Esophagus (tissue), 2 donors: ENCODE results near the gene UBE2D2. TPM values are rescaled to one million over a fixed set of nuclear protein-coding genes. Genes with fewer than 3 reads are reported as not detected.
A peak's percentile ranks its signal among the peaks of the same experiment; 100 is the strongest.

ENCODE experiments used
- H3K27ac ChIP-seq, 2 donors: one replicate each; pipeline ENCODE4 v1.5.1; 2013; ENCODE audit warnings: low read depth in 2 of 2, mild to moderate bottlenecking in 2 of 2, inconsistent platforms in 1 of 2, low read length in 1 of 2, moderate library complexity in 1 of 2
- H3K27me3 ChIP-seq, 2 donors: one replicate each; pipeline ENCODE4 v1.6.1; 2013; ENCODE audit warnings: low read length in 2 of 2, control low read depth in 1 of 2, mild to moderate bottlenecking in 1 of 2; ENCODE audit not compliant: insufficient read depth in 2 of 2, control insufficient read depth in 1 of 2
- H3K36me3 ChIP-seq, 2 donors: one replicate each; pipeline ENCODE4 v1.6.1; 2013; ENCODE audit warnings: low read length in 1 of 2; ENCODE audit not compliant: control insufficient read depth in 2 of 2, insufficient read depth in 2 of 2
- H3K4me1 ChIP-seq, 2 donors: one replicate each; pipeline ENCODE4 v1.6.1; 2013; ENCODE audit warnings: low read length in 1 of 2; ENCODE audit not compliant: control insufficient read depth in 2 of 2, insufficient read depth in 2 of 2
- H3K4me3 ChIP-seq, 2 donors: one replicate each; pipeline ENCODE4 v1.5.1; 2013; ENCODE audit warnings: low read length in 2 of 2, mild to moderate bottlenecking in 2 of 2, low read depth in 1 of 2, moderate library complexity in 1 of 2
- H3K9me3 ChIP-seq, 2 donors: one replicate each; pipeline ENCODE4 v1.6.1; 2013; ENCODE audit warnings: mild to moderate bottlenecking in 2 of 2, low read depth in 1 of 2, low read length in 1 of 2, moderate library complexity in 1 of 2; ENCODE audit not compliant: control insufficient read depth in 2 of 2, insufficient read depth in 1 of 2
- WGBS, 2 donors: extraction: QIAGEN DNeasy Blood & Tissue Kit; methylation state at CpG; one replicate each; pipeline ENCODE4 v1.1.7; 2013; 5-methylcytosine and 5-hydroxymethylcytosine counted together
- polyA plus RNA-seq, 2 donors: library from polyadenylated mRNA; stranded (reverse); fragments of 200-250 nt; gene quantifications; one replicate each; pipeline ENCODE4 v1.2.3, GENCODE V29; 2013
- donor health status: healthy with polysubstance abuse.
- donor health status: Bipolar disorder and iron deficiency.

Gene UBE2D2
- polyA plus RNA-seq, 2 donors: 43.4 to 76.9 TPM

DNA sequence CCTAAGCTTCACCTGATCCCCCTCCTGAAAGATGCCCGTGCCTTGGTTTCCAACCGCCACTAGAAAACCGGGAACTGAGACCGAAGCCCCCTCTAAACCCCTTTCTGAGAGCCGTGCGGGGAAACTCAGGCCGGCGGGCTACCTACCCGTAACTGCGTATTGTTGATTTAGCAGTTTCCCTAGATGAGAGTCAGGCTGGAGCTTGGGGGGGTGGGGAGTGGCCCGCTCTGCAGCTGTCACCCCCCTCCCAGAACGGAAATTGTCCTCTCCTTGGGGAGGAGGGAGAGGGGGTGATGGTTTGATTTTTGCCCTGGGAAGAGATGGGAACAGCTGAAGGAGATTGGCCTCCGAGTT is 89.5 kb downstream of the UBE2D2 start:
- Histone ChIP-seq H3K9me3 (no peaks in the 10 kb centered on the region), H3K27me3 (peaks cover 0 to 3% of the 10 kb centered on the region in 2 donors), H3K36me3 (no peaks in the 10 kb centered on the region), H3K27ac (peak overlapping the region; percentile 76 to 86), H3K4me1 (peaks cover under 1 to 20% of the 10 kb centered on the region in 2 donors), H3K4me3 (peak overlapping the region; percentile 65 to 74)
- WGBS, 2 donors: 22 to 45% methylated on average over 13 of the region's 13 CpGs

- Histone ChIP-seq H3K36me3 (no peaks in the 10 kb centered on the region), H3K4me1 (peaks cover 6 to 24% of the 10 kb centered on the region in 2 donors), H3K27me3 (peaks cover 0 to 3% of the 10 kb centered on the region in 2 donors), H3K27ac (peak overlapping the region; percentile 76 to 86), H3K4me3 (peak overlapping the region; percentile 65 to 74), H3K9me3 (no peaks in the 10 kb centered on the region)
- WGBS, 2 donors: 42 to 48% methylated on average over 14 of the region's 14 CpGs
Observed at GRCh38 chr5:139651043-139651834, 90.1 kb downstream of the UBE2D2 start.

DNA sequence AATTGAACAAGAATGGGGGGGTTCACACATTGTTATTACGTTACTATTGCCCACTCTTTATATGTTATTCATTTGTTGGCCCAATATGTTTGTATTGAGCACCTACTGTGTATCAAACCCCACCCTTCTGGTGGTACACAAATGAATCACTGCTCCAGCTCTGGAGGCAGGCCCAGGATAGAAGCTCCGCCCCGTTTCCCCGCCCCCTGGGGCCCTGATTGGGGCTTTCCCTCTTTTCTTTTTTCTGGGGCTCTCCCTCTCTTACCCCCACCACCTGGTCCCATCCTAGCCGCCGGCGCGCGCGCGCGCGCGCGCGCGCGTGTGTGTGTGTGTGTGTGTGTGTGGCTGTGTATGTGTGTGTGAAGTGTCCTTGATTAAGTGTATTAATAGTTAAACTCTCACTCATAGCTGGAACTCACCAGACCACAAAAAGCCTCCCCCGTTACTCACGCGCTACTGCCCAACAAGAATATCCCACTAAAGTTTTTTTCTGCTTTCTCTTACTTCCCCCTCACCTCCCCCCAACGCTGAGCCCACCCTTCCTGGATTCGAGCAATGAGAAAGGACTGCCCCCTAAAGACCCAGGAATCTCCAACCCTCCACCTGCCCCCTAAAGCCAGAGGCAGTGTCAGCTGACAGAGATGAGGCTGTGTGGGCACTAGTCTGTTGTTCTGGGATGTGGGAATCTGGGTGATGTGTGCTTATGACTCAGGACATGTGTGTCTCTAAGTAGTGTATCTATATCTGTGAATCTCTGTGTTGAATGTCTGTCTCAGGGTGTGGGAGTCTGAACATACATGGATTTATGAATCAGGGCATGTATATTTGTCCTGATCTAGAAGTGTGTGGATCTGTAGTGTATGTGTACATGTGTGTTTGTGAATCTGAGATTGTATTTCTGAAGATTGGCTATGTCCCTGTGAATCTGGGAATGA is 91.0 kb downstream of the UBE2D2 start:
- Histone ChIP-seq H3K4me1 (peaks cover 7 to 25% of the 10 kb centered on the region in 2 donors), H3K36me3 (no peaks in the 10 kb centered on the region), H3K4me3 (no peak overlapping the region), H3K27ac (peak overlapping the region; percentile 76 to 86), H3K9me3 (no peaks in the 10 kb centered on the region), H3K27me3 (peaks cover 0 to 3% of the 10 kb centered on the region in 2 donors)
- 10 to 16% methylated on average over 11 to 23 of the region's 23 CpGs for WGBS, 2 donors

DNA sequence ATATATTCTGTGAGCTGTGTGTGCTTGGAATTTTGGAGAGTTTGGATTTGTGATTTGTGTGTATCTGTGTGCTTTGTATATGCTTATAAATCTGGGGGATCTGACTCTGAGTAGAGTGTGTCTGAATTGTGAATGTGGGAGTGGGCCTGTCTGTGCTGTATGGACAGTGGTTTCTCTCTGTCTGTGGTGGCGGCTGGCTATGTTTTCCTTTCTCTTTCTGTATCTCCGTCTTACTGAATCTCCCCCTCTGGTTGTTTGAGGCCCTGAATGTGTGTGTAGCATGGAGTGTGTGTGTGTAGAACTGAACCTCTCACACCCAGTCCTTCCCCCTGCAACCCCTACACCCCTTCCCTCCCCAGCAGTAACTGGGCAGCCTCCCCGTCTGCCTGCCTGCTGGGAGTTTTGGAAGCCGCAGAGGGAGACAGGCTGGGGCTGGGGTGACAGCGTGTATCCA is 91.7 kb downstream of the UBE2D2 start:
- Histone ChIP-seq H3K27me3 (peaks cover 0 to 3% of the 10 kb centered on the region in 2 donors), H3K9me3 (no peaks in the 10 kb centered on the region), H3K27ac (peak overlapping the region; percentile 70 to 86), H3K4me3 (no peak overlapping the region), H3K4me1 (peaks cover 7 to 27% of the 10 kb centered on the region in 2 donors), H3K36me3 (no peaks in the 10 kb centered on the region)
- WGBS, 2 donors: 36 to 44% methylated on average over 5 of the region's 5 CpGs

- peaks cover 0 to 3% of the 10 kb centered on the region in 2 donors for H3K27me3 ChIP-seq
- H3K4me3 ChIP-seq: no peak overlapping the region
- H3K36me3 ChIP-seq: no peaks in the 10 kb centered on the region
- H3K27ac ChIP-seq: peak overlapping the region; percentile 26 to 68
- peaks cover 7 to 33% of the 10 kb centered on the region in 2 donors for H3K4me1 ChIP-seq
- no peaks in the 10 kb centered on the region for H3K9me3 ChIP-seq
- WGBS, 2 donors: 39 to 58% methylated on average over 5 of the region's 5 CpGs
Observed at GRCh38 chr5:139653616-139654015, 92.5 kb downstream of the UBE2D2 start.

- 74 to 93% methylated on average over 3 of the region's 3 CpGs for WGBS, 2 donors
- Histone ChIP-seq H3K9me3 (no peaks in the 10 kb centered on the region), H3K4me3 (no peak overlapping the region), H3K36me3 (no peaks in the 10 kb centered on the region), H3K4me1 (peaks cover 10 to 41% of the 10 kb centered on the region in 2 donors), H3K27ac (peak overlapping the region; percentile 35 to 76), H3K27me3 (peaks cover 0 to 3% of the 10 kb centered on the region in 2 donors)
Observed at GRCh38 chr5:139654464-139654863, 93.3 kb downstream of the UBE2D2 start.

GRCh38 chr5:139654871-139655491 is 93.8 kb downstream of the UBE2D2 start:
- Histone ChIP-seq H3K4me1 (peaks cover 16 to 45% of the 10 kb centered on the region in 2 donors), H3K9me3 (no peaks in the 10 kb centered on the region), H3K27me3 (no peaks in the 10 kb centered on the region), H3K27ac (peak overlapping the region; percentile 69 to 76), H3K4me3 (no peak overlapping the region), H3K36me3 (no peaks in the 10 kb centered on the region)
- 64 to 82% methylated on average over 13 of the region's 13 CpGs for WGBS, 2 donors

GRCh38 chr5:139655727-139656271 is 94.7 kb downstream of the UBE2D2 start:
- 28 to 30% methylated on average over 17 to 18 of the region's 18 CpGs for WGBS, 2 donors
- Histone ChIP-seq H3K9me3 (no peaks in the 10 kb centered on the region), H3K27ac (peak overlapping the region; percentile 69 to 76), H3K36me3 (no peaks in the 10 kb centered on the region), H3K27me3 (no peaks in the 10 kb centered on the region), H3K4me3 (no peak overlapping the region), H3K4me1 (peaks cover 20 to 46% of the 10 kb centered on the region in 2 donors)
